Cardiac muscle cell (in vitro differentiated cells and primary cell): Measurements from ENCODE around the gene CACNA2D3. TPM values are rescaled to one million over a fixed set of nuclear protein-coding genes. Genes with fewer than 3 reads are reported as not detected.

ENCODE experiments used
- DNase-seq, 2 donors: peaks; one replicate each; pipeline versions ENCODE4 v3.0.0 to v3.0.0-alpha.2; 2010 to 2017; ENCODE audit warnings: low read depth in 1 of 2, low spot score in 1 of 2
- H3K27ac ChIP-seq: fragments of 200-600 bp; sonication (generic); 2 replicates; pipeline ENCODE4 v1.5.1; 2016
- H3K27me3 ChIP-seq: fragments of 200-600 bp; sonication (generic); 2 replicates; pipeline ENCODE4 v1.6.0; 2016; ENCODE audit warnings: control low read depth
- H3K36me3 ChIP-seq: fragments of 200-600 bp; sonication (generic); 2 replicates; pipeline ENCODE4 v1.5.1; 2016; ENCODE audit warnings: control low read depth
- H3K4me1 ChIP-seq: fragments of 200-600 bp; sonication (generic); 2 replicates; pipeline ENCODE4 v1.8.1; 2017; ENCODE audit warnings: low read depth, mild to moderate bottlenecking, mixed run types
- H3K4me3 ChIP-seq: fragments of 200-600 bp; sonication (generic); 2 replicates; pipeline ENCODE4 v1.5.1; 2016; ENCODE audit warnings: mild to moderate bottlenecking
- H3K9me3 ChIP-seq: fragments of 200-600 bp; sonication (generic); 2 replicates; pipeline ENCODE4 v1.5.1; 2017; ENCODE audit warnings: low read depth, mild to moderate bottlenecking, control low read depth
- CTCF ChIP-seq: IDR thresholded peaks from 2 replicates; pipeline ENCODE4 v1.5.1; 2012; ENCODE audit warnings: low read depth, mild to moderate bottlenecking, low read length
- polyA plus RNA-seq: library from polyadenylated mRNA; unstranded; fragments of >200 nt; fragmentation: Nextera tagmentation; extraction: Ambion mirVana; gene quantifications from 2 replicates; pipeline ENCODE4 v1.2.1, GENCODE V29; 2016
- total RNA-seq: library from RNA; depleted of rRNA; stranded (reverse); fragments of >200 nt; gene quantifications from 2 replicates; pipeline ENCODE4 v1.2.3, GENCODE V29; 2016

The CACNA2D3 gene
- total and polyA plus RNA-seq, 2 experiments from 2014 or later = 0.45 to 0.59 TPM

- DNase-seq = no peak
- H3K27me3 ChIP-seq = no peaks in the 10 kb centered on the region
- no peaks in the 10 kb centered on the region for H3K9me3 ChIP-seq
- no peak overlapping the region for H3K4me3 ChIP-seq
- TF ChIP-seq CTCF = no peak
- no peaks in the 10 kb centered on the region for H3K4me1 ChIP-seq
- H3K27ac ChIP-seq = no peak overlapping the region
- H3K36me3 ChIP-seq = no peaks in the 10 kb centered on the region
Measured at GRCh38 chr3:54257125-54257720, 134.9 kb downstream of the CACNA2D3 start.

DNA sequence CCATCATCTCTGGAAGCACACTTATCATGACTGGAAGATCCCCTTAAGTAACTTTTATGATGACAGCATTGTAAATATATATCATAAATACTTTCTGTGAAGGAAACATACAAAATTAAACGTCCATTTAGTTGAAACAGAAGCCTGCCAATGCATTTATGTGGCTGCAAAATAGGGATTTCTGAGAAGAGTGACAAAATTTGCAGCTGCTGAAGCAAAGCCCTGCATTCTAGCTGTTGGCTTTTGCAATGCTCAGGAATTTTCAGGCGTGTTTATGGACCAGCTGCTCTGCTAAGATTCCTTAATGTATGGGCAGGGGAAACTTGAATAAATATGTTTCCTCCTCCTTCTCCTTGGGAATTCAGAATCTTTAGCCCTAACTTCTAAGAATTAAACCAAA, 137.3 kb downstream of the CACNA2D3 start:
- Histone ChIP-seq H3K27ac (no peak overlapping the region), H3K4me3 (no peak overlapping the region), H3K4me1 (no peaks in the 10 kb centered on the region), H3K36me3 (no peaks in the 10 kb centered on the region), H3K9me3 (no peaks in the 10 kb centered on the region), H3K27me3 (no peaks in the 10 kb centered on the region)
- TF ChIP-seq CTCF = no peak
- no peak for DNase-seq

- Histone ChIP-seq H3K4me1 (no peaks in the 10 kb centered on the region), H3K9me3 (no peaks in the 10 kb centered on the region), H3K27me3 (no peaks in the 10 kb centered on the region), H3K27ac (no peak overlapping the region), H3K4me3 (no peak overlapping the region), H3K36me3 (no peaks in the 10 kb centered on the region)
- DNase-seq = no peak
- no peak for TF ChIP-seq CTCF
Measured at GRCh38 chr3:54261141-54261540, 138.8 kb downstream of the CACNA2D3 start.

DNA sequence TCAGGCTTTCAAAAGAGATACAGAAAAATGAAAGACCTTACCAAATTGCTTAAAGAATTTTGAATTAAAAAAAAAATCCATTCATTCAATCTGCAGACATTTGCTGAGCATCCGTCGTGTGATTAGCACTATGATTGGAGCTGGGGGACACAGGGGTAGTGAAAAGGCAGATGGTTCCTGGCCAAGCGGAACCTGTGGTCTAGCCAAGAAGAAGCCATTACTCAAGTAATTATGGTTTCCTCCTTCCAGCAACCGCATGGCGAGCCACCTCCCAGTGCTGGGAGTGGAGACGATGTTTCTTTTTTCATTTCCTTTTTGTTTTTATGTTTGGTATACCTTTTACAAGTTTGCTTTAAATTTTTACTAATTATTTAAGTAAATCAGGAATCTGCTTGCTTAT, 140.2 kb downstream of the CACNA2D3 start:
- Histone ChIP-seq H3K27ac (no peak overlapping the region), H3K36me3 (no peaks in the 10 kb centered on the region), H3K4me1 (no peaks in the 10 kb centered on the region), H3K9me3 (no peaks in the 10 kb centered on the region), H3K27me3 (no peaks in the 10 kb centered on the region), H3K4me3 (no peak overlapping the region)
- no peak for DNase-seq
- TF ChIP-seq CTCF = no peak

- no peaks in the 10 kb centered on the region for H3K27me3 ChIP-seq
- no peak overlapping the region for H3K4me3 ChIP-seq
- H3K27ac ChIP-seq = no peak overlapping the region
- no peaks in the 10 kb centered on the region for H3K36me3 ChIP-seq
- TF ChIP-seq CTCF = no peak
- H3K9me3 ChIP-seq = no peaks in the 10 kb centered on the region
- no peaks in the 10 kb centered on the region for H3K4me1 ChIP-seq
- no peak for DNase-seq
Measured at GRCh38 chr3:54262946-54263345, 140.6 kb downstream of the CACNA2D3 start.

- H3K27ac ChIP-seq = no peak overlapping the region
- H3K4me1 ChIP-seq = no peaks in the 10 kb centered on the region
- no peak for TF ChIP-seq CTCF
- no peaks in the 10 kb centered on the region for H3K36me3 ChIP-seq
- H3K9me3 ChIP-seq = no peaks in the 10 kb centered on the region
- no peak overlapping the region for H3K4me3 ChIP-seq
- H3K27me3 ChIP-seq = no peaks in the 10 kb centered on the region
- DNase-seq = no peak
Measured at GRCh38 chr3:54264050-54264449, 141.7 kb downstream of the CACNA2D3 start.
